CD14-positive monocyte (primary cell): Measurements from ENCODE around the gene SACM1L. TPM values are rescaled to one million over a fixed set of nuclear protein-coding genes. Genes with fewer than 3 reads are reported as not detected.

Experiments
- DNase-seq, 3 donors: peaks; one replicate each; pipeline ENCODE4 v3.0.0-alpha.2; 2011 to 2022
- H2AFZ ChIP-seq: 2 replicates; pipeline ENCODE4 v1.6.0; 2012; ENCODE audit warnings: mild to moderate bottlenecking, low read depth, low read length, inconsistent platforms; ENCODE audit not compliant: insufficient read depth, poor library complexity, severe bottlenecking
- H3K27ac ChIP-seq, 2 donors: 1 replicate in 1 of 2; 2 replicates in 1 of 2; pipeline ENCODE4 v1.5.1; 2012 to 2013; ENCODE audit warnings: low read length in 2 of 2, control low read depth in 1 of 2, inconsistent platforms in 1 of 2, low read depth in 1 of 2, mild to moderate bottlenecking in 1 of 2
- H3K27me3 ChIP-seq, 2 donors: one replicate each; pipeline versions ENCODE4 v1.6.0 to v1.6.1; 2011 to 2013; ENCODE audit warnings: low read length in 2 of 2; ENCODE audit not compliant: control insufficient read depth in 2 of 2, insufficient read depth in 2 of 2
- H3K36me3 ChIP-seq, 2 donors: replicated peaks in 1 of 2; 1 replicate in 1 of 2; 2 replicates in 1 of 2; pipeline versions ENCODE4 v1.5.1 to v1.6.1; 2012 to 2013; ENCODE audit warnings: low read length in 2 of 2, control low read depth in 1 of 2, inconsistent platforms in 1 of 2, mild to moderate bottlenecking in 1 of 2; ENCODE audit not compliant: insufficient read depth in 2 of 2, control insufficient read depth in 1 of 2
- H3K4me1 ChIP-seq, 2 donors: 1 replicate in 1 of 2; 2 replicates in 1 of 2; pipeline versions ENCODE4 v1.5.1 to v1.6.1; 2012 to 2013; ENCODE audit warnings: low read length in 2 of 2, control low read depth in 1 of 2, inconsistent platforms in 1 of 2, mild to moderate bottlenecking in 1 of 2, moderate library complexity in 1 of 2; ENCODE audit not compliant: insufficient read depth in 2 of 2, control insufficient read depth in 1 of 2
- H3K4me2 ChIP-seq: replicated peaks from 2 replicates; pipeline ENCODE3; 2012; ENCODE audit warnings: low read length, moderate library complexity, mild to moderate bottlenecking; ENCODE audit not compliant: poor library complexity, severe bottlenecking; ENCODE audit errors: extremely low read depth
- H3K4me3 ChIP-seq, 3 experiments: fragments of 200-600 bp in 1 of 3; sonication (generic) in 1 of 3; replicated peaks in 1 of 3; 1 replicate in 2 of 3; 2 replicates in 1 of 3; pipeline ENCODE4 v1.5.1; 2011 to 2013; ENCODE audit warnings: low read length in 3 of 3, mild to moderate bottlenecking in 3 of 3, control low read depth in 2 of 3, low read depth in 2 of 3, inconsistent platforms in 1 of 3, moderate library complexity in 1 of 3
- H3K79me2 ChIP-seq: 2 replicates; pipeline ENCODE4 v1.6.0; 2012; ENCODE audit warnings: mild to moderate bottlenecking, control low read depth, inconsistent platforms, low read length, moderate library complexity; ENCODE audit not compliant: insufficient read depth
- H3K9ac ChIP-seq: 2 replicates; pipeline ENCODE4 v1.6.0; 2017; ENCODE audit warnings: low read length, mild to moderate bottlenecking; ENCODE audit not compliant: insufficient read depth, poor library complexity, severe bottlenecking
- H3K9me3 ChIP-seq, 2 donors: replicated peaks in 1 of 2; 1 replicate in 1 of 2; 2 replicates in 1 of 2; pipeline versions ENCODE4 v1.5.1 to v1.6.1; 2012 to 2013; ENCODE audit warnings: low read length in 2 of 2, control low read depth in 1 of 2; ENCODE audit not compliant: control insufficient read depth in 1 of 2, insufficient read depth in 1 of 2
- H4K20me1 ChIP-seq: 2 replicates; pipeline ENCODE4 v1.6.0; 2012; ENCODE audit warnings: mild to moderate bottlenecking, low read length, control low read depth, moderate library complexity; ENCODE audit not compliant: insufficient read depth
- H3K27ac Mint-ChIP-seq, 7 donors: one replicate each; pipeline ENCODE4 v1.8.0; 2020; ENCODE audit warnings: mild to moderate bottlenecking in 7 of 7, mixed read lengths in 7 of 7, moderate library complexity in 6 of 7, inconsistent platforms in 2 of 7
- H3K27me3 Mint-ChIP-seq, 3 donors: one replicate each; pipeline ENCODE4 v1.8.0; 2021 to 2022; ENCODE audit warnings: low read depth in 3 of 3, mild to moderate bottlenecking in 3 of 3, mixed read lengths in 3 of 3, moderate library complexity in 3 of 3, inconsistent platforms in 1 of 3
- H3K36me3 Mint-ChIP-seq, 2 donors: one replicate each; pipeline ENCODE4 v1.8.0; 2020; ENCODE audit warnings: mixed read lengths in 2 of 2, inconsistent platforms in 1 of 2, mild to moderate bottlenecking in 1 of 2
- H3K4me1 Mint-ChIP-seq: one replicate; pipeline ENCODE4 v1.8.0; 2020; ENCODE audit warnings: mild to moderate bottlenecking, mixed read lengths
- H3K4me3 Mint-ChIP-seq, 2 donors: one replicate each; pipeline ENCODE4 v1.8.0; 2020; ENCODE audit warnings: mild to moderate bottlenecking in 2 of 2, mixed read lengths in 2 of 2, moderate library complexity in 1 of 2
- H3K9me3 Mint-ChIP-seq, 7 donors: one replicate each; pipeline ENCODE4 v1.8.0; 2020 to 2022; ENCODE audit warnings: mixed read lengths in 7 of 7, mild to moderate bottlenecking in 6 of 7, moderate library complexity in 6 of 7, inconsistent platforms in 2 of 7
- WGBS: methylation state at CpG from one replicate; pipeline ENCODE4 v1.1.5; 2013; ENCODE audit warnings: missing lambda C conversion rate; ENCODE audit not compliant: insufficient coverage; 5-methylcytosine and 5-hydroxymethylcytosine counted together
- intact Hi-C, 2 donors: fragments of 100-400 bp; cut with micrococcal nuclease; formaldehyde crosslinking; loops; one replicate each; pipeline versions ENCODE4 v1.15.0 to v1.15.1; 2023
- polyA plus RNA-seq, 3 donors: library from polyadenylated mRNA; depleted of rRNA in 1 of 3; unstranded in 2 of 3; stranded (reverse) in 1 of 3; fragments of 300-500 nt in 2 of 3; fragments of >200 nt in 1 of 3; fragmentation: Illumina TruSeq in 2 of 3; gene quantifications; 1 replicate in 2 of 3; 2 replicates in 1 of 3; pipeline ENCODE4 v1.2.3, GENCODE V29; 2012 to 2021
- TF ChIP-seq, protein P1 (sequence below): fragments of 200-600 bp; IDR thresholded peaks from one replicate; pipeline ENCODE4 v1.8.0; 2022; ENCODE audit warnings: antibody characterized with exemption, mild to moderate bottlenecking

SACM1L gene
- polyA plus RNA-seq, 3 donors, result 14.6 to 25.7 (median 21.5) TPM

DNA sequence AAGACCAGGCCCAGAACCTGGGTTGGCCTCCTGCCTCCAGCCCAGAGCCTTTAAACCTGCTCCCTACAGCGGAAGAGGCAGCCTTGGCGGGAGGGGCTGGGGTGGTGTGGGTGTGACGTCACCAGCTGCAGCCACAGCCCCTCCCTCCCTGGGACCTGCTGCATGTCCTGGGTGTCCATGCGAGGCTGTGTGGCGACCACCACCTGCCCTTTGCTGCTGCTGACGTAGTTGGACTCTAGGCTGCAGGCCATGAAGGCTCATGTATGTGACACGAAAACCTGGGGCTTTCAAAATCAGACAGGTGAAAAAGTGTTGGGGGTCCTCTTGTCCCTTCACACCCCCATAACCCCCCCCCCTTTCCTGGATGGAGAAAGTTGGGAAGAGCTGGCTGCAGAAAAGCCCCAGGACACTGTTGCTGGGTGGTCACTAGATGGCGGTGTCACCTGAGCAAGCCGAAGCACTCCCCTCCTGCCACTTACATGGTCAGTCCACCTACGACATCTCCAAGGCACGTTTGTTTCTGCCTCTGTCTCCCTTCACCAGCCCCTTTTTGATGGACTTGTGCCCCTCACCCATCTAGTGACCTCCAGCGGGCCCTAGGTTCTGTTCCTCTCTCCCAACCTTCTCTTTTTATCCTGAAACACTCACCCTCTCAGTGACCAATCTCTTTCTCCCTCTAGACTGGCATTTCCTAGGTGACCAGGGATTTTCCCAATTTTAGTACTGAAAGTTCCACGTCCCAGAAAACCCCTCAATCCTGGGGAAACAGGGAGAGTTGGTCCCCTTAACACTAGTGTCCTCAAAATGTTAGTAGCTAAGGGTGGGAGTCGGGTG is 71.9 kb downstream of the SACM1L start:
- WGBS, result 11% methylated on average over 4 of the region's 14 CpGs
- H3K36me3 Mint-ChIP-seq, result no peaks in the 10 kb centered on the region
- peaks cover 3% of the 10 kb centered on the region for H3K4me1 Mint-ChIP-seq
- H3K9me3 Mint-ChIP-seq, result no peaks in the 10 kb centered on the region
- Histone ChIP-seq H3K27me3 (no peaks in the 10 kb centered on the region), H3K4me3 (no peak overlapping the region), H3K9me3 (no peaks in the 10 kb centered on the region), H4K20me1 (no peaks in the 10 kb centered on the region), H3K27ac (no peak overlapping the region), H3K4me1 (no peaks in the 10 kb centered on the region), H3K9ac (no peak overlapping the region), H2AFZ (peak overlapping the region; percentile 21), H3K79me2 (no peaks in the 10 kb centered on the region), H3K4me2 (no peak overlapping the region), H3K36me3 (no peaks in the 10 kb centered on the region)
- intact Hi-C loops, result loop anchor here (5.0 kb wide), 2 partner anchors 316 to 616 kb away; no protein-coding TSS in a partner anchor
- TF ChIP-seq, protein P1, sequence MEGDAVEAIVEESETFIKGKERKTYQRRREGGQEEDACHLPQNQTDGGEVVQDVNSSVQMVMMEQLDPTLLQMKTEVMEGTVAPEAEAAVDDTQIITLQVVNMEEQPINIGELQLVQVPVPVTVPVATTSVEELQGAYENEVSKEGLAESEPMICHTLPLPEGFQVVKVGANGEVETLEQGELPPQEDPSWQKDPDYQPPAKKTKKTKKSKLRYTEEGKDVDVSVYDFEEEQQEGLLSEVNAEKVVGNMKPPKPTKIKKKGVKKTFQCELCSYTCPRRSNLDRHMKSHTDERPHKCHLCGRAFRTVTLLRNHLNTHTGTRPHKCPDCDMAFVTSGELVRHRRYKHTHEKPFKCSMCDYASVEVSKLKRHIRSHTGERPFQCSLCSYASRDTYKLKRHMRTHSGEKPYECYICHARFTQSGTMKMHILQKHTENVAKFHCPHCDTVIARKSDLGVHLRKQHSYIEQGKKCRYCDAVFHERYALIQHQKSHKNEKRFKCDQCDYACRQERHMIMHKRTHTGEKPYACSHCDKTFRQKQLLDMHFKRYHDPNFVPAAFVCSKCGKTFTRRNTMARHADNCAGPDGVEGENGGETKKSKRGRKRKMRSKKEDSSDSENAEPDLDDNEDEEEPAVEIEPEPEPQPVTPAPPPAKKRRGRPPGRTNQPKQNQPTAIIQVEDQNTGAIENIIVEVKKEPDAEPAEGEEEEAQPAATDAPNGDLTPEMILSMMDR, result peak; percentile 66
- no peak overlapping the region for H3K27ac Mint-ChIP-seq
- H3K27me3 Mint-ChIP-seq, result peaks cover 0 to 2% (median 1%) of the 10 kb centered on the region in 3 donors
- no peak overlapping the region for H3K4me3 Mint-ChIP-seq
- peak; percentile 14 to 39 (median 39) for DNase-seq

DNA sequence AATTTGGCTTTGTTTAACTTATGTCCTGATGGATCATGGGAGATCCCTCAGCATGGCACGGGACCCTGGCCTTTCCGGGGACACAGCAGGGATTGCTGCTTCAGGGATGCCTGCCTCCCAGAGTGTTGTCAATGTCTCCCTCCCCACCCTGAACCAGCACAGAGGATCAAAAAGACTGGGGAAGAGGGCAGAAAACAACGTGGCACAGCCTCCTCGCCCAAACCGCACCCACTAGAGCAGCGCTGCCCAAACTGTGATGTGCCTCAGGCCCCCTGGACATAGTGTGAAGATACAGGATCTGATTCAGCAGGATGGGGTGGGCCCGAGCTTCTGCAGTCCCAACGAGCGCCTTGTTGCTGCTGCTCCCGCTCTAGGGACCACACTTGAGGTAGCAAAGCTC is 72.6 kb downstream of the SACM1L start:
- no peak for DNase-seq
- no peaks in the 10 kb centered on the region for H3K27me3 ChIP-seq
- no peaks in the 10 kb centered on the region for H3K36me3 ChIP-seq
- no peak overlapping the region for H3K4me2 ChIP-seq
- H3K4me3 ChIP-seq, result no peak overlapping the region
- H3K4me1 ChIP-seq, result no peaks in the 10 kb centered on the region
- H3K27me3 Mint-ChIP-seq, result peaks cover 0 to 2% (median 1%) of the 10 kb centered on the region in 3 donors
- 92% methylated on average over 7 of the region's 10 CpGs for WGBS
- no peak overlapping the region for H3K4me3 Mint-ChIP-seq
- no peak overlapping the region for H3K27ac ChIP-seq
- no peaks in the 10 kb centered on the region for H4K20me1 ChIP-seq
- TF ChIP-seq, protein P1, result no peak
- no peaks in the 10 kb centered on the region for H3K36me3 Mint-ChIP-seq
- intact Hi-C loops, result loop anchor here (5.0 kb wide), 2 partner anchors 315 to 615 kb away; no protein-coding TSS in a partner anchor
- no peak overlapping the region for H3K9ac ChIP-seq
- H3K4me1 Mint-ChIP-seq, result peaks cover 3% of the 10 kb centered on the region
- H3K79me2 ChIP-seq, result no peaks in the 10 kb centered on the region
- no peak overlapping the region for H3K27ac Mint-ChIP-seq
- H3K9me3 Mint-ChIP-seq, result peaks cover 0 to 2% (median 0%) of the 10 kb centered on the region in 7 donors
- no peaks in the 10 kb centered on the region for H3K9me3 ChIP-seq
- no peak overlapping the region for H2AFZ ChIP-seq
